ENCODE measurements around the gene SCTR.

Gene SCTR

DNA sequence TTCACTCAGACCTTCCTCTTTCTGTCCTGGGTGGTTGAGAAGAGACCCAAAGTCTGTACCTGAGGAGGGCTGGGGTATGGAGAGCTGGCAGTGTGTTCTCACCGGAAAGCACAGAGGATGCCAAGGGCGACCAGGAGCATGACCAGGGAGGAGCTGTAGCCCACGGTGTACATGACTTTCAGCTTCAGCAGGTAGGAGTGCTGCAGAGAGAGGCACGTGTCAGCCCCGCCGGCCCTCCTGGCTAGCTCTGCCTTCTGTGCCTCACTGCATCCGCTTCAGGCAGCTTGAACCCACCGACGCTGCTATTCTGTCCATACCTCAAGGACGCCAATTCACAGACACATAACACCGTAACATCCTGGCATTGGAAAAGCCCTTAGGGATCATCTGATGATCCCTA lies 58.6 kb downstream of the SCTR start:
- Mint-ChIP-seq H3K4me1 (no peaks in the 10 kb centered on the region), H3K4me3 (no peak overlapping the region), H3K9me3 (no peaks in the 10 kb centered on the region), H3K27me3 (peaks cover 8% of the 10 kb centered on the region), H3K27ac (no peak overlapping the region), H3K36me3 (no peaks in the 10 kb centered on the region)
- CTCF ChIA-PET: interaction anchor here (2.5 kb wide), 1 partner anchor 11 kb away, joined by 8 read pairs; no protein-coding TSS in a partner anchor
- no peak for DNase-seq

DNA sequence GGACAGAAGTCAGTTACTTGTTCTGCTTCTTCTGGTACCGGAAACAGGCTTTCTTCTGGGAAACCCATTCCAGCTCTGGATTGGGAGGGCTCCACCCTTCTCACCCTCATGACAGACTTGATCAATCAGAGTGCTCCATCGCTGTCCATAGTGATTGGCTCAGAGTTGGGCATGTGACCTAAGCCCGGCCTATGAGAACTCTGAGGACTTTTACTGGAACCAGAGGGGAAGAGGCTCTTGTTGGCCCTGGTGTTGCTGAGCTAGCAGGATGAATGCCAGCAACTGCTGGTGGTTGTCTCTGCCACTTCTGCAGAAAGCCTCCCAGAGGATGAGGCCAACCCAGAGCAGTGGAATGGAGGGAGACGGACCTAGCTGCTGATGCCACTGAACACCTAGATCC lies 59.3 kb downstream of the SCTR start:
- Mint-ChIP-seq H3K9me3 (no peaks in the 10 kb centered on the region), H3K36me3 (no peaks in the 10 kb centered on the region), H3K27me3 (peaks cover 8% of the 10 kb centered on the region), H3K27ac (no peak overlapping the region), H3K4me3 (no peak overlapping the region), H3K4me1 (no peaks in the 10 kb centered on the region)
- DNase-seq: no peak
- CTCF ChIA-PET: interaction anchor here (2.5 kb wide), 1 partner anchor 11 kb away, joined by 8 read pairs; no protein-coding TSS in a partner anchor

DNA sequence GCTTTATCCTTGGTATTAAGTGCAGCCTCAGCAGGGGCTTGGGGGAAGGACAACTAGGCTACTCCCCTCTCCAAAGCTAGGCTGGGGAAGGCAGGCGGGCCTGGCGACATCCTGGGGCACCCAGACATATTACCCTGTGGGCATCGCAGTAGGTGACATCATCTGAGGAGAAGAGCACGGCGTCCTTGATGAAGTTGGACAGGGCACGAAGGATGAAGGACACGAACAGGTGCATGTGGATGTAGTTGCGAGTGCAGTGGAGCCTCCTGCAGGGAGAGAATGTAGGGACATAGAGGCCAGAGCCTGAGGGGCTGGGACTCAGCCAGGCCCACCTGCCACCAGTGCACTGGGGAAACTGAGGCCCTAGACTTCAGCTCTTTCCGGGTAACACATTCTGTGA lies 60.3 kb downstream of the SCTR start:
- Mint-ChIP-seq H3K4me1 (no peaks in the 10 kb centered on the region), H3K27ac (no peak overlapping the region), H3K4me3 (no peak overlapping the region), H3K9me3 (no peaks in the 10 kb centered on the region), H3K27me3 (peaks cover 4% of the 10 kb centered on the region), H3K36me3 (no peaks in the 10 kb centered on the region)
- CTCF ChIA-PET: interaction anchor here (2.5 kb wide), 1 partner anchor 12 kb away, joined by 8 read pairs; no protein-coding TSS in a partner anchor
- DNase-seq: no peak

DNA sequence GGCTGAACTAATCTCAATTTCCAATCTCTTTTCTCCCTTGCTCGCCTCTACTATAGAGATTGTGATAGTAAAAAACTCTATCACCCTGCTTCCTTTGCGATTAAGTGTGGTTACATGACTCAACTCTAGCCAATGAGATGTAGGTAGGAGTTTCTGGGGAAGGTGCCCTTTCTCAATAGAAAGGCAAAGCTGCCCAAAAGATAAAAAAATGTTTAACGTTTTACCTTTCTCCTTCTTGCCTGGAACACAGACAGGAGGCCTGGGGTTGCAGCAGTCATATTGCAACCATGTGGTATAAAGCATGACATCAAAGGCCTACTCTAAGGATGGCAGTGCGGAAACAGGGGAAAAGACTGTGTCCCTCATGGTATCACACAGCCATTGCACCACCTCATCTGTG lies 61.1 kb downstream of the SCTR start:
- H3K9me3 Mint-ChIP-seq: no peaks in the 10 kb centered on the region
- CTCF ChIA-PET: no interaction called here
- no peak overlapping the region for H3K4me3 Mint-ChIP-seq
- no peaks in the 10 kb centered on the region for H3K4me1 Mint-ChIP-seq
- H3K27me3 Mint-ChIP-seq: peaks cover 4% of the 10 kb centered on the region
- H3K27ac Mint-ChIP-seq: no peak overlapping the region
- no peak for DNase-seq
- no peaks in the 10 kb centered on the region for H3K36me3 Mint-ChIP-seq

DNA sequence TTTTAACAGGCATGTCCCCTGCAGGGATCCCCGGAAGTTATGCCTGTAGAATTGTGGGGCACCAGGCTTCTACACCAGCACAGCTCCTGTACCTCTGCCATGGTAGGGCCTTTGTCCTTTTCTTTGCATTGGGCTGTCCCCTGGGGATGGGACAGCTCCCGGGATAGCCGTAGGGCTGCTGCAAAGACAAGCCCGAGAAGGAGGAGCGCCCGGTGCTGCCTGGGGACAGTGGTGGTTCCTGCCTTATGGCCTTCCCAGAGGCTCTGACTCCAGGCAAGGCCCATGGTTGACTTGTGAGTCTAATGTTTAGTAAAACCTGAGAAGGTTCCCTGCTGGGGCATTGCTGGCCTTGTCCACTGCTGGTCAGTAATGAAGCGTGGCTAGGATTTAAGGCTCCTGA lies 61.7 kb downstream of the SCTR start:
- H3K4me3 Mint-ChIP-seq: no peak overlapping the region
- H3K36me3 Mint-ChIP-seq: no peaks in the 10 kb centered on the region
- CTCF ChIA-PET: no interaction called here
- no peak overlapping the region for H3K27ac Mint-ChIP-seq
- peaks cover 4% of the 10 kb centered on the region for H3K27me3 Mint-ChIP-seq
- no peak for DNase-seq
- no peaks in the 10 kb centered on the region for H3K9me3 Mint-ChIP-seq
- no peaks in the 10 kb centered on the region for H3K4me1 Mint-ChIP-seq

DNA sequence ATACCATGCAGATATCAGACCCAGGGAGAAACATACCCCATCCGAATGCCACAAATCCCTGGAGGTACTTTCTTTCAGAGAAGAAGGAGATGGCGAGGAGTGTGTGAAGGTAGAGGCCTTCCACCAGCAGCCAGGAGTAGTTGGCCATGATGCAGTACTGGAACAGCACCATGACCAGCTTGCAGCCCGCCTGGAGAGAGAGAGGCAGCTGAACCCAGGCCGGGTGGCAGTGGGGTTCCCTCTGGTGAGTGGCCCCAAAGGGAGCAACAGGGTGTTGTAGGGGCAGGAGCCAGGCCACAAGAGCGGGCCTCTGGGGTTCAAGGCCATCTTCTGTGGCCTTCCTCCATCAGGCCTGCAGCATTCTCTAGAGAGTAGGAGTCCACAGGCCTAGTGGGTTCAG lies 62.5 kb downstream of the SCTR start:
- peaks cover 4% of the 10 kb centered on the region for H3K27me3 Mint-ChIP-seq
- H3K27ac Mint-ChIP-seq: no peak overlapping the region
- DNase-seq: no peak
- H3K4me3 Mint-ChIP-seq: no peak overlapping the region
- no peaks in the 10 kb centered on the region for H3K4me1 Mint-ChIP-seq
- H3K36me3 Mint-ChIP-seq: no peaks in the 10 kb centered on the region
- H3K9me3 Mint-ChIP-seq: no peaks in the 10 kb centered on the region
- CTCF ChIA-PET: interaction anchor here (1.2 kb wide), 1 partner anchor 14 kb away, joined by 4 read pairs; no protein-coding TSS in a partner anchor

DNA sequence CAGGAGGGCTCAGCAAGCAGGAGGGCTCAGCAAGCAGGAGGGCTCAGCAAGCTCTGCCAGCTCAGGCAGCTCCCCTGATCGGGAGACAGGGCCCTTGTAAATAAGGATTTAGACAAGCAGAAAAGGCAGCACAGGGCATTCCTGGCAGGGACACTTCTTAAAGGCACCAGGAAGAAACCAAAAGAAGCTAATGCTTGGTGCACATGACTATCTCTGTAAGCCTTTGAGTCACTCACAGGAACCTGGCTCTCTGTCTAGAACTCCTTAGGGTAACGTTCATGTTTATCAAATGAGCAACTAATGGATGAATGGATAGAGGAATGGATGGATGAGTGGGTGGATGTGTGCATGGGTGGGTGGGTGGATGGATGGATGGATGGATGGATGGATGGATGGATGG lies 64.2 kb downstream of the SCTR start:
- Mint-ChIP-seq H3K27ac (no peak overlapping the region), H3K4me3 (no peak overlapping the region), H3K36me3 (no peaks in the 10 kb centered on the region), H3K4me1 (no peaks in the 10 kb centered on the region), H3K27me3 (peaks cover 12% of the 10 kb centered on the region), H3K9me3 (no peaks in the 10 kb centered on the region)
- CTCF ChIA-PET: interaction anchor here (0.7 kb wide), 1 partner anchor 9 kb away, joined by 3 read pairs; no protein-coding TSS in a partner anchor
- no peak for DNase-seq

DNA sequence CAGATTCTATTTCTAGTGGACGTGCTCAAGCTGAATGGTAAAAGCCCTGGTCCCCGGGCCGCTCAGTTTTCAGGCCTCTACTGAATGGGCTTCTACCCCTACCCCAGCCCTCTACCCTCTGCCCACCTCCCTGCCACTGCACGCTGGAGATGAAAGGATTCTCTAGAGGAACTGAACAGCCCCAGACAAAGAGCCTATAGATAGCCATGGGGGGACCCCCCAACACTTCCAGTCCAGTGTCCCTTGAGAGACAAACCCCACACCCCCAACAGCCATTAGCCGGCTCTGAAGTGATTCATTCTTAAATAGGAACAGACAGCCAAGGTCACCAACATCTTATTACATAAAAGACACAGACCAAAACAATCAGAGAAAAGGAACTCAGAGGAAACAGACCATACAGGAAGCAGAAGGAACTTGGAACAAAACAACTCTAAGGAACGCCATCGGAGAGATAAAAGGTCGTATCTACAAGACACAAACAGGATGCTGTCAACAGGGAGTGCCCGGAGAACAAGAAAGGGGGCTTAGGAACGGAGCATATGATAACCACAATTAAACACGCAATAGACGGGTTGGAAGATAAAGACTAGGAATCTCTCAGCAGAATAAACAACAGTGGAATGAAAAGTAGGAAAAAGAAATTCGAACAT lies 69.1 kb downstream of the SCTR start:
- DNase-seq: no peak
- H3K36me3 Mint-ChIP-seq: no peaks in the 10 kb centered on the region
- H3K27me3 Mint-ChIP-seq: peaks cover 35% of the 10 kb centered on the region
- H3K27ac Mint-ChIP-seq: no peak overlapping the region
- H3K9me3 Mint-ChIP-seq: no peaks in the 10 kb centered on the region
- H3K4me1 Mint-ChIP-seq: no peaks in the 10 kb centered on the region
- CTCF ChIA-PET: no interaction called here
- H3K4me3 Mint-ChIP-seq: no peak overlapping the region

DNA sequence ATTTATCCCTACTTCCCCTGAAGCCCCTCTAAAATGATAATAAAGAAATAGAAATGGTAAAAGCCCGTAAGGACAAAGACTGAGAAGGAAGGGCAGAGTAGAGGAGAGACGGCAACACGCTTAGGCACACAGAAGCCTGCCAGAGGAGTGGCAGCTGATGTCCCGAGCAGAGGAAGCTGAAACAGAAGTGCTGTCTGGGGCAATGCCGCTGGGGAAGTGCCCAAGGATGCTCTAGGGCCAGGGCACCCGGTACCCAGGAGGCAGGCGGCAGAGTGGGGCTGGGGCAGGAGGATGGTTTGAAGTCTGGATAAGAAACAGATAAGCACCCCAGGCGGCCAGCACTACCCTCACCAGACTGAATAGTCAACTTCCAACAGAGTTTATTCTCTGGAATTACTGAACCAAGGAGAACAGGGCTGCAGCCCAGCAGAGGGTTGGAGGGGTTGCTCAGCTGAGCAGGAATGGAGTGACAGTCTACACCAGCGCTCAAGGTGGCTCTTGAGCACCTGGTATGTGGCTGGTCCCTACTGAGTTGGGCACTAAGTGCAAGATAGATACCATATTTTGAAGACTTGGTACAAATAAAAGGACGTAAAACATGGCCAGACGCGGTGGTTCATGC lies 70.2 kb downstream of the SCTR start:
- Mint-ChIP-seq H3K9me3 (no peaks in the 10 kb centered on the region), H3K27ac (no peak overlapping the region), H3K4me1 (no peaks in the 10 kb centered on the region), H3K27me3 (peaks cover 35% of the 10 kb centered on the region), H3K36me3 (no peaks in the 10 kb centered on the region), H3K4me3 (no peak overlapping the region)
- no peak for DNase-seq
- CTCF ChIA-PET: no interaction called here

DNA sequence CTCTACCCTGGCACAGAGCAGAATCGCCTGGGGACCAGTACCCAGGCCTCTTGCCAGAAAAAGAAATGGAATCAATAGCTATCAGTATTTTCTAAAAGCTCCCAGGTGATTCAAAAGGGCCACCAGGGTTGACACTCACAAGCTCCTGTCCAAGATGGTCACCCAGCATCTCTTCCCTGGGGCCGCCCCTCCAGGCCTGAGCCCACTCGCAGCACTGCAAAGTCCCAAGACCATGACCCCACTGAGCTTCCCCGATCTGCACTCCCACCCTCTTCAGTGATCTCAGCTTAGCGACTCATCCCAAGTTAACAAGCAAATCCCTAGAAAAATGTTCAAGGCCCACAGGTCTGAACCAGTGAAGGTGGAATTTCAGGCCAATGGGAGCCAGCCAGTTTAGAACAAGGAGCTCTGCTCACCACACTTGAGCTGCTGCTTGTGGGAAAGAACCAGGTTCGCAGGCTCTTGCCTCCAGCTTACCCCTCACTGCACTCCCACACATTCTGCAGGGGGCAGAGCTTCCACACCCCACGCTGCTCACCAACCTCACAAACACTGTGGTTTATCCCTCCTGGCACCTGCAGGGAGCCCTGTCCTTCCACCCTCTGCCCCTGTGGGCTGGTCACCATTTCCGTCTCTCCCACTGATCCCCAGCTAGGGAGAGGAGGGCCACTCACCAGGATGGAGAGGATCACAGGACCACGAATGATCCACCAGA lies 72.8 kb downstream of the SCTR start:
- no peak for DNase-seq
- Mint-ChIP-seq H3K4me1 (no peaks in the 10 kb centered on the region), H3K36me3 (no peaks in the 10 kb centered on the region), H3K27ac (no peak overlapping the region), H3K9me3 (no peaks in the 10 kb centered on the region), H3K4me3 (no peak overlapping the region), H3K27me3 (peaks cover 37% of the 10 kb centered on the region)
- CTCF ChIA-PET: interaction anchor here (1.5 kb wide), 1 partner anchor 25 kb away, joined by 7 read pairs; no protein-coding TSS in a partner anchor

DNA sequence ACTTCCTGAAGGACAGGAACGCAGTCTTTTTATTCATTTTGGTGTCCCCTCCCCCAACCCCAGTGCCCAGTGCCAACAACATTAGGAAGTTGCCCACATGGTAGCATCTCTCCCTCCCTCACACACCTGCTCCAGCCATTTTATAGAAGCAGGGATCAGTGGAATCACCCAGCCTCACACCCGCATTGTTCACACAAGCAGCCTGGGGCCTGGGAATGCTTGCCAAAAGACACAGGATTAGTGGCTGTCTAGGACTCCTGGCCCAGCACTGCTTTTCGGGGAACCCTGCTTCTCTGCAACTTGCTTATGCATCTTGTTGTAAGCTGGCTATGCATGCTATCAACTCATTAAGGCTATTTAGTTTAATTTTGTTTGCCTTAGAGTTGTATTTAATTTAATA lies 74.8 kb downstream of the SCTR start:
- no peak overlapping the region for H3K27ac Mint-ChIP-seq
- peaks cover 27% of the 10 kb centered on the region for H3K27me3 Mint-ChIP-seq
- H3K4me3 Mint-ChIP-seq: no peak overlapping the region
- H3K4me1 Mint-ChIP-seq: no peaks in the 10 kb centered on the region
- H3K9me3 Mint-ChIP-seq: no peaks in the 10 kb centered on the region
- CTCF ChIA-PET: no interaction called here
- no peaks in the 10 kb centered on the region for H3K36me3 Mint-ChIP-seq
- DNase-seq: no peak

DNA sequence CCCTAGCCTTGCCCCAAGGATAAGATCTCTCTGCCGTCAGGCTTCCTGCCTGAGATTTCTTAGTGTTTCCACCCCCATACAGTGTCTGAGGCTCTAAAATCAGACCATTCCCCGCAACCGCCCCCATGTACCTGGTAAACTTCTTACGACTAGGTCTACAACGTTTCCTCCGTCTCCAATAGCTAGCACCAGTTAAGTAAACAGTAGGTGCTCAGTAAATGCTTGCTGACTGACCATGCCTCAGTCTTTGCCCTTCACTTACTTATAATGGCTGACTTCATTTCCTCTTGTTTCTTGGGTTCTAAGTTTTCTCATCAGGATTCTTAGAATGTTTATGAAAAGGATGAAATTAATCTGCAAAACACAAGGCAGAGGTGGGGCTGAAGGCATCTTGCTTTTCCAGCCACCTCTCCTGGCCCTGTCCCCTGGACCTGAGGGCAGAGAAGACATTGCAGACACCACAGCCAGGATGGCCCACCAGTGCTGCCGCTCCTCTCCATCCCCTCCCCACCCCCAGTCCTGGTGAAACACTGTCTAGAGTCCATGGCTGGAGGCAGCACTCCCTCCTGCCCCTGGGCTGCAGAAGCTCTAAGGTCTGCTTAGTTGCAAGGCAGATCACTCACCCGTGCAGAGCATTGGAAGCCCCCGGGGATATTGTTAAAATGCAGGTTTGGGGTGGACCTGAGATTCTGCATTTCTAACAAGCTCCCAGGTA lies 75.7 kb downstream of the SCTR start:
- Mint-ChIP-seq H3K4me3 (no peak overlapping the region), H3K27me3 (peaks cover 22% of the 10 kb centered on the region), H3K4me1 (no peaks in the 10 kb centered on the region), H3K27ac (no peak overlapping the region), H3K9me3 (no peaks in the 10 kb centered on the region), H3K36me3 (no peaks in the 10 kb centered on the region)
- no peak for DNase-seq
- CTCF ChIA-PET: no interaction called here

DNA sequence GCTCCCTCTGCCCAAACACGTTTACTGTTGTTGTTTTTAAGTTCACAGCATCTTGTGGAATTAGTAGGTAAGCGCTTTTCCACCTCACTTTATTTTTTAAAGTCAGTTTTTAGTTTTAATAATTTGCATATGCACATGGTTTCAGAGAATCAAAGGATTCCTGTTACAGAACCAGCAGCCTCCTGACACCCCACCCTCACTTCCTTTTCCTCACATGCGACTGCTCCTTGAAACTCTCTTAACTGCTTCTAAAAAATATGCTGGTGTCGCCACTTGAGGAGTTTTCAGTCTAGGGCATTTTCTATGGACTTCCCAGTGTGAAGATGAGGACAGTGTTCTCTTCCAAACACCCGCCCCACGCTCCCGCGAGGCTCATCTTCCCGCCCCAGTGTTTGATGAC lies 78.2 kb downstream of the SCTR start:
- H3K27ac Mint-ChIP-seq: no peak overlapping the region
- CTCF ChIA-PET: no interaction called here
- H3K4me1 Mint-ChIP-seq: no peaks in the 10 kb centered on the region
- no peaks in the 10 kb centered on the region for H3K36me3 Mint-ChIP-seq
- no peaks in the 10 kb centered on the region for H3K9me3 Mint-ChIP-seq
- H3K4me3 Mint-ChIP-seq: no peak overlapping the region
- no peak for DNase-seq
- H3K27me3 Mint-ChIP-seq: peaks cover 8% of the 10 kb centered on the region

DNA sequence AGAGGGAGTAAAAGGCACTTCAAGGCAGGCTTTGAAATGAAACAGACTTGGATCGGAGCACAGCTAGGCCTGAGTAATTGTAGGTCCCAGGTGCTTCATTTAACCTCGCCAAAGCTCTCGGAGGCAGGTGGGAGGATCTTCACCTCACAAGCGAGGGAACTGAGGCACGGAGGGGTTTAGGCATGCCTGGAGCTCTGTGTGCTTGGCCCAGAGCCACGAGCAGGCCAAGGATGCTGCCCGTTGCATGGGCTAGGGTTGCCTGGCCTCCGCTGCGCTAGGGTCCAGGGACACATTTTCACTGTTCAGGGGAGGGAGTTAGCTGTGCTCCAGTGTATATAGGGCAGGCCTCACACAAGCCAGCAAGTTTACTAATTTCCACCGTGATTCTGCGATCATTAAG lies 81.4 kb downstream of the SCTR start:
- no peak overlapping the region for H3K4me3 Mint-ChIP-seq
- no peaks in the 10 kb centered on the region for H3K9me3 Mint-ChIP-seq
- H3K36me3 Mint-ChIP-seq: no peaks in the 10 kb centered on the region
- H3K27me3 Mint-ChIP-seq: peaks cover 7% of the 10 kb centered on the region
- DNase-seq: no peak
- H3K27ac Mint-ChIP-seq: no peak overlapping the region
- CTCF ChIA-PET: interaction anchor here (1.4 kb wide), 1 partner anchor 33 kb away, joined by 3 read pairs; no protein-coding TSS in a partner anchor
- H3K4me1 Mint-ChIP-seq: no peaks in the 10 kb centered on the region
